GM19455 (cell line): ENCODE data around the gene CIAO2A.
"Not testable (repeated sequence)": the region's sequence is repeated elsewhere in the genome, so short reads cannot be mapped to it uniquely, and the experiment has no call there.

ENCODE experiments used
- ATAC-seq: cut with Tn5 transposase; IDR thresholded peaks from one replicate; pipeline ENCODE4 v1.9.1; 2021; ENCODE audit not compliant: unreplicated experiment

The CIAO2A gene

GRCh38 chr15:64072812-64073211, 20.8 kb downstream of the CIAO2A start:
- ATAC-seq = no peak

- no peak for ATAC-seq
Observed at GRCh38 chr15:64071931-64072765, 21.5 kb downstream of the CIAO2A start.

DNA sequence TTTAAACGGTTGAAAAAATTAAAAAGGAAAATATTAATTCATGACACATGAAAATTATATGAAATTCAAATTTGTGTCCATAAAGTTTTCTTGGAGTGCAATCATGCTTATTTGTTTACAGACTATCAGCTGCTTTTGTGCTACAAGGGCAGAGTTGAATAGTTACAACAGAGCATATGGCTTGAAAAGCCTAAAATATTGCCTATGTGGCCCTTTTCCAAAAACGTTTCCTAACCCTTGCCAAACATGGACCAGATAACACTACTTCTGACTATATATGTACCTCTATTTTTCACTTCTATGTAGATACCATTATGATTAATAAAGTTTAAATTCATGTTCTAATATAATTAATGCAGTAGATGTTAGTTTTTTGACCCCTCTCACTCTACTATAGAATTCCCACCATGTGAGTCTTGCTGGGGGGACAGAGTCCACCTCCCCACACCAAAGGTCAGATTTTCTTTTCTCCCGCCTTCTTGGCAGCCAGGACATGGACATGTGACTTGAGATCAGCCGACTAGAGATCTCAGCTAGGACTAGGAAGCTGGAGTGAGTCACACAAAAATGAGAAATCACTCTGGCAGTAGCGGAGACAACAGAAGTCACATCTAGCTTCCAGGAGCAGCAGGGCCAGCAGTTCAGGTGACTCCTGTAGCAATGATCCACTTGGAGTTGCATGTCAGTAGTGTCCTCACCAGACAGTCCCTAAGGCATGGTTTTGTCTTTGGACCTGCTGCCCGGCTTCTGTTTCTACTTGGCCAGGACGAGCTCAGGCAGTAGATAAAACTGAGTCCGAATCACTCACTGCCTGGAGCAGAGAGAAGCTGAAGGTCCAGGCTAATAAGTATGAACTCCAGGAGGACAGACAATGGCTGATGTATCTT, 22.4 kb downstream of the CIAO2A start:
- no peak for ATAC-seq

- no peak for ATAC-seq
Observed at GRCh38 chr15:64070106-64070505, 23.5 kb downstream of the CIAO2A start.

- ATAC-seq = no peak
Observed at GRCh38 chr15:64068133-64068532, 25.5 kb downstream of the CIAO2A start.

DNA sequence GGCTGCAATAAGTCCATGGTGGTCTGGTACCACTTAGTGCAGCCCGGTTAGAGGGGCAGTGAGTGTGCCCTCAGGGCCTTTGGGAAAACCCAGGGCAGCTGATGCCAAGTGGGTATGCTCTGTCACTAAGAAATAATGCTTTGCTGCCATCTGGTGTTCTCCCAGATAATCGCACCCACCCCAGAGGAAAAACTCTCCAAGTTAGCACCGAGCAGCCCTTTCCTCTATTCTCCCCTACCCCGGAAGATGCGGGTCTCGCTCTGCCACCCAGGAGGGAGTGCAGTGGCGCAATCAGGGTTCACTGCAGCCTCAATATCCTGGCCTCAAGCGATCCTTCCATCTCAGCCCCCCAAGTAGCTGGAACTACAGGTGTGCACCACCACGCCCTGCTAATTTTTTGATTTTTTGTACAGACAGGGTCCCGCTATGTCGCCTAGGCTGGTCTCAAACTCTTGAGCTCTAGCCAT, 26.0 kb downstream of the CIAO2A start:
- ATAC-seq = no peak

- no peak for ATAC-seq
Observed at GRCh38 chr15:64066451-64066850, 27.2 kb downstream of the CIAO2A start.

DNA sequence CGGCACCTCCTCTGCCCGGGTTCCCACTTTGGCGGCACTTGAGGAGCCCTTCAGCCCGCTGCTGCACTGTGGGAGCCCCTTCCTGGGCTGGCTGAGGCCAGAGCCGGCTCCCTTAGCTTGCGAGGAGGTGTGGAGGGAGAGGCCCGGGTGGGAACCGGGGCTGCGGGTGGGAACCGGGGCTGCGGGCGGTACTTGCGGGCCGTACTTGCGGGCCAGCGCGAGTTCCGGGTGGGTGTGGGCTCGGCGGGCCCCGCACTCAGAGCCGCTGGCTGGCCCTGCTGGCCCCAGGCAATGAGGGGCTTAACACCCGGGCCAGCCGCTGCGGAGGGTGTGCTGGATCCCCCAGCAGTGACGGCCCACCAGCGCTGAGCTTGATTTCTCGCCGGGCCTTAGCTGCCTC, 32.9 kb downstream of the CIAO2A start:
- ATAC-seq = no peak

DNA sequence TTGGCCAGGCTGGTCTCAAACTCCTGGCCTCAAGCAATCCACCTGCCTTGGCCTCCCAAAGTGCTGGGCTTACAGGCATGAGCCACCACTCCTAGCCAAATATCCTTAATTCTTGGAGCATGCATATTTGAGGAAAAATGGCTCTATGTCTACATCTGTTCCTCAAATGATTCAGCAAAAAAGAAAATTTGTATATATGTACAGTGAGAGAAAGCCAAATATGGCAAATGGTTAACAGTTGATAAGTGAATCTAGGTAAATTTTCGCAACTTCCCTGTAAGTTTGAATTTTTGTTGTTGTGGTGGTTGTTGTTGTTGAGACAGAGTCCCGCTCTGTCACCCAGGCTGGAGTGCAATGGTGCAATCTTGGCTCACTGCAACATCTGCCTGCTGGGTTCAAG, 34.5 kb downstream of the CIAO2A start:
- ATAC-seq = not testable (repeated sequence)

DNA sequence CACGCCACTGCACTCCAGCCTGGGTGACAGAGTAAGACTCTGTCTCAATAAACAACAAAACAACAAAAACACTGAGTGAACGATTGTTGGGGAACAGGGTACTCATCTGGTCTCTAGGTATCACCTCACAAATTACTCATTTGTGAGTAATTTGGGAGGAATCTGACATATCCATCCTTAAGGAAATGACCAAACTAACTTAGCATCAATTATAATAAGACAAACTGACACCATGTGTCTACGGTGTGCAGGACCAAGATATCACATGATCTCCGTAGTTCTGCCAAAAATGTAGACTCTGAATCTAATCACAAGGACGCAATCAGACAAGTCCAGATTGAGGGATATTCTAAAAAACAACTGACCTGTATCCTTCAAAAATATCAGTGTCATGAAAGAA, 35.4 kb downstream of the CIAO2A start:
- no peak for ATAC-seq

DNA sequence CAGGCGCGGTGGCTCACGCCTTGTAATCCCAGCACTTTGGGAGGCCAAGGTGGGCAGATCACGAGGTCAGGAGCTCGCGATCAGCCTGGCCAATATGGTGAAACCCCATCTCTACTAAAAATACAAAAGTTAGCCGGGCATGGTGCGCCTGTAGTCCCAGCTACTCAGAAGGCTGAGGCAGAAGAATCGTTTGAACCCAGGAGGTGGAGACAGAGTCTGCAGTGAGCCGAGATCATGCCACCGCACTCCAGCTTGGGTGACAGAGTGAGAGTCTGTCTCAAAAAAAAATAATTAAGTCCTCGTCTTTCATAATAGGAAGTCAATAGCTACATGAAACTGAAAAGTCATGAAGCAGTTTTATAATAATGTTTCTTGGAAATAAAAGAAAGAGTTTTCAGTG, 40.0 kb downstream of the CIAO2A start:
- ATAC-seq = not testable (repeated sequence)

GRCh38 chr15:64052925-64053491, 40.6 kb downstream of the CIAO2A start:
- ATAC-seq = no peak

DNA sequence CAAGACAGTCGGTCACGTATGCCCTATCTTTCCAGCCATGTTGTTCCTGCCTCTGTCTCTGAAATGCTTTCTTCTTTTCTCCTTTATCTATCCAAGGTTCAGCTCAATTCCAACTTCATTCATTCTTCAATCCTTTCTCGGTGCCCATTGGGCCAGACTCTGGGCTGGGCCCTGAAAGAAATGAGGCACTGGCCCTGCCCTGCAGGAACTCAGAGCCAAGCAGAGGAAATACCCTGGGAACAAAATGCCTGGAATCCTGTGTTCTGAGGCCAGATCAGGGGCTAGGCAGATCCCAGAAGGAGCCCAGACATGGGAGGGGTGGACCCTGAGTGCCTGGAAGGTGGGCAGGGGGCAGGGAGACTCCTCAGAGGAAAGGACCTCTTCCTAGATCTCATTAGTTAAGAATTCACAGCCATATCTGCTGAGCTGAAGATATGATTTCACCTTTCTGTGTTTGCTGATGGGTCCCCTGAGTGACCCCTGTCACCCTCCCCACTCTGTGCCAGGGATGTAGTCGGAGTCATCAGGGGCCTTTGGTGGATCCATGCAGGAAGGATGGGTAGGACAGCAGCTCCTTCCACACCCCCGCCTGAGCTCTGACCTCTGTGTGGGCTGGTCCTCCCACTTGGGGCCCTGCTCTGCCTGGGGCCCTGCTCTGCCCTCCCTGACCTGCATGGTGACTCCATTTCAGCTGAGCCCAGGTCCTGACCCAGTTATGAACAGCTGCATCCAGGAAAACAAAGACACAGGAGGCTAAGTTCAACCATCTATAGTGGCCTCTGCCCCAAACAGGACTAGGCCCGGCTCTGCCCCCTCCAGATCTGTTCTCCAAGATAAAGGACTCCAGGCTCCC, 42.0 kb downstream of the CIAO2A start:
- ATAC-seq = no peak

DNA sequence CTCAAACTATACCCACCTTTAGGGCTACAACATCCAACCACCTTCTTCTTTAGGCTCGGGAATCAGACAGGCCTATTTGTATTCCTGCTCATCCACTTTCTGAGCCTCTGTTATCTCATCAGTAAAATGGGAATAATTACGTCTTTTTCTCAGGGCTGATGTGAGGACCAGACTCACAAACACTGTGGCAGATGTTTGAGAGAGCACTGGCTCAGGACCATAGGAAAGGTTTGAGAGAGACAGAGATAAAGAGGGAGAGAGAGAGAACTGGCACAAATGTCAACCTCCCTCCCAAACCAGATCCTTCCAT, 42.6 kb downstream of the CIAO2A start:
- ATAC-seq = no peak

DNA sequence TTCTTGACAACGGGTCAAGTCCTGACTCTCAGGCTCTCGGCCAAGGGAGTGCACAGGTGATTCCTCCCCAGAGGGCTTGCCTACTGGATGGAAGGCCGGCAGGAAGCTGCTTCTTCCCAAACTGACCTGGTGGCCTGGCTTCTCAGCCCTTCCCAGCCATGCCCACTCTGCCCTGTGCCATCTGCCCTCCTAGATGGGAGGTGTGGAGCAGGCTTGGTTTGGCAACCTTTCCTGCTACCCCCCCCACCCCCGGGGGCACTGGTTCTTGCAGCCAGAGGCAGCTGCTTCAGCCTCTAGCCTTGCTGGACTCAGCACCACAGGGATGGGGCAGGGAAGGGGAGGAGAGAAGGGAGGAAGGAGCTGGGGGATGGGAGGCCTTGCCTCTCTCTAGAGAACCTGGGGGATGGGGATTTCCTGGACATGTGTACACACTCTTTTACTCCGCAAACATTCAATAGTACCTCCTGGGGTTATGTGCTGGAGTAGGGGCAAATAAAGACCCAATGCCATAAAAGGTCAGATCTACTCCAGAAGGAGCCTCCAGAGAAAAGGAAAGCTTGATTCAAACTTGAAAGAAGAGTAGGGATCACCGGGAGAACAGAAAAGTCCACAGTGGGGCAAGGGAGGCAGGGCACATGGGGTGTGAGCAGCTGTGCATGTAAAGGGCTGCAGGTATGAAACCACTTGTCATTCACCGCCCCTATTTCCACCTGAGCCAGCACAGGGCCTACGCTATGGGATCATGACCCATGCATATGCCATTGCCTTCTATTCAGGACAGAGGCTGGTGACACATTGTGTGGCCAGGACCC, 43.2 kb downstream of the CIAO2A start:
- ATAC-seq = no peak

- no peak for ATAC-seq
Observed at GRCh38 chr15:64048781-64049460, 44.7 kb downstream of the CIAO2A start.

DNA sequence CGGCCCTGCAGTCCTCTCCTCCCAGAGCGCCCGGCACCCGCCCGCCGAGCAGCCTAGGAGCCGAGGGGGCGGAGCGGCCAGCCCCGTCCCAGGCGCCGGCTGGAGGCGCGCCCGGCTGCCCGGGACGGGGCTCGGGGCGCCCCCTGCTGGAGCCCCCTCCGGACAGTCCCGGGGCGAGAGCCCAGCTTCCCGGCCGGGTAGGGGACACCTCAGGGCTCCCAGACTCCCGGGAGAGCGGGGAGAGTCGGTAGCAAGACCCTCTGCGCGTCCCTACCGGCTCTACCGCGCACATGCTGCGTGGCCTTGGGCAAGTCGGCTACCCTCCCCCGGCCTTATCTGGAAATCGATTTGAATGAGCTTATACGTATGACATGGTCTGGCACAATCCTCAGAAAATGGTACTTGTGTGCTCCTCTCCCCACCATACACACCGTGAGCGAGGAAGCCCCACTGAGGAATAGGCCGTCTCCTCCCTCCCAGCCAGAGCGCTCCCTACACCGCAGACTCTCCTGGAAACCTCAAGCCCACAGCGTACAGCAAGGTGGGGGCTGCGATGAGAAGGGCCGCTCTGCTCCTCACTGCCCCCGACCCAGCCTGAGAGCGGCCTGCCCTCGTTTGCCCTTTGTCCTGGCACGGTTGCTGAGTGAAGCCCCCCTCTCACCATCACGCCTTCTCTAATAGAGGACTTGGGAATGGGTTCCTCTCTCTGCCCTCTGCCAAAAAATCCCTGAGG, 47.1 kb downstream of the CIAO2A start, which contains the start of gene DAPK2:
TSS of gene DAPK2 (minus strand) at position 65 of the 733 bp plus-strand sequence. CDS start 6,224 bp downstream, outside the sequence.
- peak; percentile 53 for ATAC-seq

DNA sequence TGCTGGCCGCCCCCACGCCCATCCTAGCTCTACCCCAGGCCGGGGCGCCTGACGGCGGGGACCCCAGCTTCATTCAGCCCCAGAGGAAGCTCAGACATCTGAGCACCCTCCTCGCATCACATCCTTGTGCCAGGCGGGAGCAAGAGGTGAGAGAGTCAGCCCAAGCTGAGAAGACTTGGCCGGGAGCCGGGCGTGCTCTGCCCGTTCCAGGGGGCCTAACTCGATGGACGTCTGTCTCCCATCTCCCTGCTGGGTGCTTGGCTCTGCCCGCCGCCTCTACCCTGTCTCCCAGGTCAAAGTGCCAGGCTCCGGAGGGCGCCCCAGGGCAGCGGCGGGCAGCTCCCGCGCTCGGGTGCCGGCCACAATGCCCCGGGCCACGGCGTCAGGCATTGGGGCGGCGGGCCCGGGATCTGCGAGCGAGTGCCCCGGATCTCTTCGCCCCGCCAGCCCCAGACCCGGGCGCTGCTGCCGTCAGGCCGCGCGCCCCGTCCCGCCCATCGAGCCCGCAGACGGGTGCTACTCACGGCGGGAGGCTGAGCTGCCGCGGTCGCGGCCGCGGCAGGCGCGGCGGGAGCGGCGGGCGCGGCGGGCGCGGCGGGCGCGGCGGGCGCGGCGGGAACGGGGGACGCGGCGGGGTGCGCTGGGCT, 47.7 kb downstream of the CIAO2A start:
- ATAC-seq = peak; percentile 31
